CD1c-positive myeloid dendritic cell (primary cell): ENCODE results near the gene HSD17B4.
"Not testable (repeated sequence)": the region's sequence is repeated elsewhere in the genome, so short reads cannot be mapped to it uniquely, and the experiment has no call there.

Source experiments
- DNase-seq: peaks from one replicate; pipeline ENCODE4 v3.0.0-alpha.2; 2016; ENCODE audit errors: extremely low spot score

Gene HSD17B4

DNA sequence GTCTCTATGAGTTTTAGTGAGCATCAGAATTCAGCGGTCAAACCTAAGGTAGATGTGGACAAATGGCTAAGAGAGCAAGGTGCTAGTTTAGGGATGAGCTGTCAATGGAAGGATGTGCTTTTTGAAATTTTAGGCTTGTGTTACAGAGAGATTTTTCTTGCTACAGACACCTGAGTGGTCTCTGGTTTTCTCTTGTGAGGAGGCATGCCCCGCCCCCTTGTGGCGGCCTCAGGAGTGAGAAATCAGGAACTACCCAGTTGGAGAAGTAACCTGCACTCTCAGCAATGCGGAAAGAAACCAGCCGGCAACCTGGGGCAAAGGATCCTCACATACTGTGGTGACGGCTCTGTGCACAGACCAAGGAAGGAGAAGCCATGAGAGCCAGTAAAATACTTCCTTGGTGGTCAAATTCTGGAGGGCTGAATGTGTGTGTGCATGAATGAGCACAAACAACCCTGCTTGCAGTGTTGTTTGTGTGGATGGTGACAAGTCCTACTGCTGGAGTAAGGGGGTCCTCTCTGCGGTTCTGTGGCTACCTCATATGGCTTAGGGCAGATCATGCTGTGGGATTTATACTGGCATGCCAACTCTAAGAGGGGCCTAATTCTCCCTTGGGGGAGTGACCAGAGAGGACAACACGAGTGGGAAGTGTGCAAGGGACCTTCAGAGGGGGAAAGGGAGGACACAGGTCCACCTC is 16.7 kb upstream of the HSD17B4 start:
- peak; percentile 81 for DNase-seq

DNA sequence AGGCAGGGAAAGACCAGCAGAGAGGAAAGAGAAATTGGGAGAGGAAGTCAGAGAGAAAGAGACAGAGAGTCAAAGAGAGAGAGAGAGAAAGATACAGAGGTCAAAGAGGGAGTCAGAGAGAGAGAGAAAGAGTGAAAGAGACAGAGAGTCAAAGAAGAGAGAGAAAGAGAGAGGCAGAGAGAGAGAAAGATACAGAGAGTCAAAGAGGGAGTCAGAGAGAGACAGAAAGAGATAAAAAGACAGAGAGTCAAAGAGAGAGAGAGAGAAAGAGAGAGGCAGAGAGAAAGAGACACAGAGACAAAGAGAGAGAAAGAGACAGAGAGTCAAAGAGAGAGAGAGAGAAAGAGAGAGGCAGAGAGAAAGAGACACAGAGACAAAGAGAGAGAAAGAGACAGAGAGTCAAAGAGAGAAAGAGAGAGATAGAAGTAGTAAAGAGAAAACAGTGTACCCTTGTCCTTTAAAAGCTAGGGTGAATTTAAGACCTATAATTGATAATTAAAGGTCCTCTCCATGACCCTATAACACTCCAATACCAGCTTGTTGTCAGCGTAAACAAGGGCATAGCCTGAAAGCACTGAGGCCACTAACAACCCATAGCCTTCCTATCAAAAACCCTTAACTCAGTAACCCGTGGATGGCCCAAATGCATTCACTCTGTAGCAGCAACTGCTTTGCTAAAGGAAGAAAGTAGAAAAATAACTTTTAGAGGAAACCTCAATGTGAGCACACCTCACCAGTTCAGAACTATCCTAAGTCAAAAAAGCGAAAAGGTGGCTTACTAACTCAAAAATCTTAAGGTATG is 14.3 kb upstream of the HSD17B4 start:
- not testable (repeated sequence) for DNase-seq

GRCh38 chr5:119438587-119438917 is 13.7 kb upstream of the HSD17B4 start:
- not testable (repeated sequence) for DNase-seq

GRCh38 chr5:119439140-119439631 is 13.1 kb upstream of the HSD17B4 start:
- no peak for DNase-seq

- not testable (repeated sequence) for DNase-seq
Observed at GRCh38 chr5:119439632-119440031, 12.7 kb upstream of the HSD17B4 start.

- not testable (repeated sequence) for DNase-seq
Observed at GRCh38 chr5:119444643-119445042, 7.7 kb upstream of the HSD17B4 start.

GRCh38 chr5:119445544-119445943 is 6.8 kb upstream of the HSD17B4 start:
- DNase-seq = no peak

DNA sequence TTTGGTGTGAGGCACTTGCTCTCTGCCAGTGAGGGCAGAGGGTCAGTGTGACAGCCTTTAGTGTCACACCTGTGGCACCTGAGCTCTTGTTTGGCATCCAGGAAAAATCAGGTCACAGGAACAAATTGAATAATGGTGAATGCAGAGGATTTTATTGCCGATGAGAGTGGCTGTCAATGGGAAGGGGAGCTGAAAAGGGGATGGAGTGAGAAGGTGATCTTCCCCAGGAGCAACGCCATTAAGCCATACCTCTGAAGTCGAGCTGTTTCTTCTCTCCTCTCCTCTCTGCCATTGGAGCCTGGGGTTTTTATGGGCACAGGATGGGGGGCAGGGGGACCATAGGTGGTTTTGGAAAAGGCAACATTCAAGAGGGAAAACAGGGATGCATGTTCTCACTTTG is 2.4 kb upstream of the HSD17B4 start:
- no peak for DNase-seq

- DNase-seq = peak; percentile 56
Observed at GRCh38 chr5:119450627-119451026, 1.7 kb upstream of the HSD17B4 start.

DNA sequence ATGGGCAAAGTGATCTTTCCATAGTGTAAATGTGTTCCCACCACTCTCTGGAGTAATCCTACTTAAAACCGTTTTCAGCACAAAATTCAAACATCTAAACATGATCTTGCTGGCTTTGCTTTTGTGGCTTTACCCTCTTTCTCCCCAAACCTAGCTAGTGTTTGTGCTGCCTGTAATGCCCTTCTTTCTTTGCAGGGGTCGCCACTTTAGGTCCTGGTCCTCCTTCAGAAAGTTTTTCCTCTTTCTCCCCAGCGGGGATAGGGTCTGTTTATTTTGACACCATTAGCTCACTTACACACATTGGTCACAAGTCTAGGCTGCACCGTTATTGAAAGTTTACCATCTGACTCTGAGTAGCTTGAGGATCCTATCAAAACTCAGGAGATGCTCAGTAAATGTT is 736 bp upstream of the HSD17B4 start:
- DNase-seq = no peak

GRCh38 chr5:119452060-119452372 is 281 bp upstream of the HSD17B4 start:
- DNase-seq = no peak

DNA sequence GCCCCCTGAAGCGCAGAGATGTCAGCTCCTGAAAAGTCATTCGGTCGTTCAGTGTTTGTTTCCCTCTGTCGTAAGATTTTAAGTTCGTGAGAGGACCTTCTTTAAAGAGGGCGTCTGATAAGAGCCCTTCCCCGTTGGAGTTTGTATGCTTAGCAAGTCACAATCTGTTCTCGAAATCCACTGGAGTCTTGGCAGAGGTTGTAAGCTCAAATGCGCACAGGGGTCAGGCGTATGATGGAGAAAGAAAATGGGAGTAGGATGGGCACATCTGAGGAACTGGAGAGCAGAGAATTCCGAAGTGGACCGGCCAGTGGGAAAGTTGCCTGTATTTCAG is 710 bp downstream of the HSD17B4 start:
- DNase-seq = peak; percentile 42

DNA sequence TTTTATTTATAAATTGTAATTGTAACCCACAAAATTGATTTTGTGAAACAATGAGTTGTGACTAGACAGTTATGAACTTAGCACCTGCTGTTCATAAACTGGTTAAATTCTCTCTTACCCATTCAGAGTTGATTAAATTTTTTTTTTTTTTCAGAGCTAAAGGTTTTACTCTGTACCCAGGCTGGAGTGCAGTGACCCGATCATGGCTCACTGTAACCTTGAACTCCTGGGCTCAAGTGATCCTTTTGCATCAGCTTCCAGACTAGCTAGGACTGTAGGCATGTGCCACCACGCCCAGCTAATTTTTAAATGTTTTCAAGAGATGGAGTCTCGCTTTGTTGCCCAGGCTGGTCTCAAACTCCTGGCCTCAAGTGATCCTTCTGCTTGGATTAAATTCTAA is 1.9 kb downstream of the HSD17B4 start:
- DNase-seq = no peak

DNA sequence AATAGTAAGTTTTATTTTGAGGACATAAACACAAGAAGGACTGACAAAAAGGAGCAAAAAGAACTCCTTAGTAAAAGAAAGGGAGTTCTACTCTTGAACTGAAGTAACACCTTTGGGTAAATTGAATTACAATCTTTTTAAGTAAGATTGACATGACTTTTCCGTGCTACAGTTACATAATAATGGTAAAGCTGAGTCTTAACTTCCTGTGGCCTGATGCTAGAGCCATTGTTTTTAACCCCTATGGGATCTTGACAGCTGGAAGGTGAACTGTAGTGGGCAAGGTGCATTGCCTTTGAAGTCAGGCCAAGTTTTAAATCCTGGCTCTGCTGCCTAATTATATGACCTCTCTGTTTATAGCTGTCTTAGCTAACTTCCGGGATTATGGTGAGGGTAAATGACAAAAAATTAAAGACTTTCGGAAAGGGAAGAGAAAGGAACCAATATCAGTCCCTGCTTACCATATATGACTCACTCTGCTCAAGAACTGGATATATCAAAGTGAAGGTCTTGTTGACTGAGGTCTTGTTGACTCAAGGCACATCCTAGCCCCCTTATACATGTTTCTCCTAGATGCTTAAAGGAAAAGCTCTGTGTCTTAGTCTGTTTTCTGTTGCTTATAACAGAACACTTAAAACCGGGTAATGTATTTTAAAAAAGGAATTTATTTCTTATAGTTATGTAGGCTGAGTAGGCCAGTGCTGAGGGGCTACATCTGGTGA is 6.8 kb downstream of the HSD17B4 start:
- DNase-seq = no peak

- no peak for DNase-seq
Observed at GRCh38 chr5:119465640-119466039, 13.3 kb downstream of the HSD17B4 start.

GRCh38 chr5:119468286-119468685 is 16.0 kb downstream of the HSD17B4 start:
- DNase-seq = no peak

DNA sequence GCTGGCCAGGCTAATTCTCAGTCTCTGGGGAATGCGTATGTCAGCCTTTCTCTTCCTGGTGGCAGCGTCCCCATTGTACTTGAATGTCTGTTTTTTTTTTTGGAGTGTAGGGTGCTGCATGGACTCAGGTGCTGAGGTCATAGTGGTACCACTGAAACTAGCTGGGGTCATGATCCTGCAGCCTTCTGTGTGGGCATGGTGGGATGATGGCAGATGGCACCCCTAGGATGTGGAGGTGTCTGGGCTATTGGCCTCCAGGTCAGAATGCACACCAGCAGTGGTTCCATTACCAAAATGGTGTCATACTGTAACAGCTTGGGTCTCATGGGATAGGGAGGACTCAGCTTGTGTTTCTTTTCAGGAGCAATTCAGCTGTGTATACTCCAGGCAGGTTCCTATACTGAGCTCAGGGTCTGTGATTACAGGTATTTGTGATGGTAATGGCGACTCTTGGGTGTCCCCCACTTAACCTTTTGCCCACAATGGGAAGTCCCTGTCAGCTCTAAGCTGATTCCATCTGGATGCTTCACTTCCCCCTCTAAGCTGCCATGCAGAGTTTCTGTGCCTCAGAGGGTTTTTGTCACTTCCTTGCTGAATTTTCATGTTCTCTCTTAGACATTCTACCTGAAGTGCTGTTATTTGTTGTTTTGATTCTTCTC is 17.9 kb downstream of the HSD17B4 start:
- peak; percentile 28 for DNase-seq

DNA sequence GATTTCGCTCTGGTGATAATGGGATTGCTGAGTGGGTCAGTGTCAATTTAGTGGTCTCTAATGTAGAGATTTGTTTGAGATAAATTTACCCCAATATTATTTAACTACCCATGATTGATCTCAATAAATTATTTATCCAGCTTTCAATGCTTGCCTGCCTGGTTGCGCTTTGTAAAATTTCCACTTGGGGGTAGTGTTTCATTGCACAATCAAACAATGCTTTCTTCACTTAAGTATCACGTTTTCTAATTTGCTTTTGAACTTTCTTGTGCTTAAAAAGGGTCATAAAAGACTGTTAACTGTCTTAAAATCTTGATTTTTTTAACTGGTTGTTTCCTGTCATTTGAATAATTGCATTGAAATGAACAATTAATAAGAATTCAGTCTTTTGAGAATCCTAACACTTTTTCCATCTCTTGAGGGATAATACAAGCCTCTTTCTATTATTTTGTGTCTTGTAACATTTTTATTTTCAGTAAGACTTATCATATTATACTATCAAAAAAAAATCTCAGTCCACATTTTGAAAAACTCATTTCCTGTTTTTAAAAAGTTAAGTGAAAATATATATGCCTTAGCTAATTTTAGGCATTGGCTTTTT is 18.7 kb downstream of the HSD17B4 start:
- DNase-seq = peak; percentile 32

GRCh38 chr5:119473241-119473640 is 20.9 kb downstream of the HSD17B4 start:
- DNase-seq = no peak

DNA sequence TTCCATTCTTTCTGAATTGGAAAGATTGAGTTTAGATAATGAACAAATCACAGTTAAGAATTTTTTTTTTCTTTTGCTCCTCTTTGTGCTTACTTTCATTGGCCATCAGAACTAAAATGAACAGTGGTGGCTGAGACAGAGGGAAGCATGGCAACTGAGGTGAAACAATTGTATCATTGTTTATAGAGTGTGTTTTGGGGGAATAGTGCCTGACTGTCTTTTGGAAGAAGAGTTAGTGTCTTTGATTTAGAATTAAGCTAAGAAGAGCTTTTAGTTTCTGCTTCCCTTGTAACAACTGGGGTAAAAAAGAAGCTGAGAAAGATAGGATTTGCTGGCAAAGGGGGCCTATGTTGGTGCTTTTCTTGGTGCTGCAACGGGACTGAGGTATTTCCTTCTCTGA is 24.0 kb downstream of the HSD17B4 start:
- DNase-seq = no peak

DNA sequence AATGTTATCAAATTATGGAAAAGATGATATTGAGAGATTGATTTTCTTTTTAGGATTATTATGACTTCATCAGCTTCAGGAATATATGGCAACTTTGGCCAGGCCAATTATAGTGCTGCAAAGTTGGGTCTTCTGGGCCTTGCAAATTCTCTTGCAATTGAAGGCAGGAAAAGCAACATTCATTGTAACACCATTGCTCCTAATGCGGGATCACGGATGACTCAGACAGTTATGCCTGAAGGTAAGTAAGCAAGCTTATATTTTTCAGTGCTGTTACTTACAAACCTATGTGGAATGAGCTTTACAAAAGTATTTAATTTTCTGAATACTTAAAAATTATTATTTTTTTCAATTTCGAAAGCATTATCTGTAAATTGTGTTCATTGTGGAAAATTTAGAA is 26.5 kb downstream of the HSD17B4 start:
- DNase-seq = no peak

DNA sequence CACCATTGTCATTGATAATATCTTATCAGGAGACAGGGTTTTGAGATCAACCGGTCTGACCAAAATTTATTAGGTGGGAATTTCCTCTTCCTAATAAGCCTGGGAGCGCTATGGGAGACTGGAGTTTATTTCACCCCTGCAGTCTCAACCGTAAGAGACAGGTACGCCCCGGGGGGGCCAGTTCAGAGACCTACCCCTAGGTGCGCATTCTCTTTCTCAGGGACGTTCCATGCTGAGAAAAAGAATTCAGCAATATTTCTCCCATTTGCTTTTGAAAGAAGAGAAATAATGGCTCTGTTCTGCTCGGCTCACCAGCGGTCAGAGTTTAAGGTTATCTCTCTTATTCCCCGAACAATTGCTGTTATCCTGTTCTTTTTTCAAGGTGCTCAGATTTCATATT is 28.3 kb downstream of the HSD17B4 start:
- DNase-seq = not testable (repeated sequence)
